Kidney (tissue), 14 donors: ENCODE data around the gene THSD4. TPM values are rescaled to one million over a fixed set of nuclear protein-coding genes. Genes with fewer than 3 reads are reported as not detected.

Experiments
- DNase-seq, 5 donors: peaks; one replicate each; pipeline ENCODE4 v3.0.0-alpha.2; 2013 to 2020
- FAIRE-seq: peaks from 2 replicates; lab custom pipeline; 2012; peaks lifted over from hg19 to GRCh38; lab: Jason Lieb, UNC
- H3K27ac ChIP-seq, 2 donors: one replicate each; pipeline ENCODE4 v1.7.0; 2013; ENCODE audit warnings: low read depth in 2 of 2, low read length in 2 of 2, inconsistent platforms in 1 of 2
- H3K27me3 ChIP-seq: one replicate; pipeline ENCODE4 v1.7.1; 2013; ENCODE audit warnings: low read length, inconsistent platforms; ENCODE audit not compliant: control insufficient read depth, insufficient read depth
- H3K36me3 ChIP-seq, 3 donors: one replicate each; pipeline versions ENCODE4 v1.7.0 to v1.7.1; 2013; ENCODE audit warnings: low read length in 3 of 3, control low read depth in 1 of 3, inconsistent platforms in 1 of 3; ENCODE audit not compliant: insufficient read depth in 3 of 3, control insufficient read depth in 2 of 3
- H3K4me1 ChIP-seq, 3 donors: one replicate each; pipeline versions ENCODE4 v1.7.0 to v1.7.1; 2013; ENCODE audit warnings: low read length in 3 of 3, inconsistent platforms in 1 of 3, low read depth in 1 of 3; ENCODE audit not compliant: control insufficient read depth in 2 of 3, insufficient read depth in 2 of 3
- H3K4me3 ChIP-seq, 3 donors: one replicate each; pipeline versions ENCODE4 v1.7.0 to v1.8.1; 2013; ENCODE audit warnings: low read length in 3 of 3, control low read depth in 1 of 3, inconsistent platforms in 1 of 3
- H3K9ac ChIP-seq, 3 donors: one replicate each; pipeline versions ENCODE4 v1.7.0 to v1.7.1; 2013; ENCODE audit warnings: low read length in 3 of 3, control low read depth in 1 of 3, inconsistent platforms in 1 of 3
- H3K9me3 ChIP-seq, 3 donors: one replicate each; pipeline versions ENCODE4 v1.7.0 to v1.7.1; 2013; ENCODE audit warnings: low read length in 3 of 3, control low read depth in 1 of 3, inconsistent platforms in 1 of 3; ENCODE audit not compliant: control insufficient read depth in 2 of 3, insufficient read depth in 1 of 3
- intact Hi-C: fragments of 100-400 bp; cut with DNase I; formaldehyde crosslinking; loops from one replicate; pipeline ENCODE4 v1.11.1; 2022
- polyA plus RNA-seq: library from polyadenylated mRNA; stranded (reverse); fragments of 350-450 nt; fragmentation: Illumina TruSeq; extraction: RNeasy Lipid Tissue Mini Kit (QIAGEN cat#74804); gene quantifications from one replicate; pipeline ENCODE4 v1.2.3, GENCODE V29; 2014; ENCODE audit warnings: low read depth, low replicate concordance; ENCODE audit not compliant: insufficient read depth
- total RNA-seq: library from RNA; stranded (reverse); fragmentation: NEBNext Ultra II Directional; extraction: Animal tissue kit (Norgen Biotek cat#: 25700); gene quantifications from one replicate; pipeline ENCODE4 v1.2.1, GENCODE V29; 2021
- TF ChIP-seq, protein P1 (sequence below): IDR thresholded peaks from 3 replicates; pipeline ENCODE4 v1.5.1; 2012; ENCODE audit warnings: mild to moderate bottlenecking, moderate library complexity, borderline replicate concordance; ENCODE audit not compliant: insufficient read depth; ENCODE audit errors: extremely low read depth
- donor health status: control.
- donor health status: control.
- donor health status: control.
- donor health status: control.
- donor health status: control.
- donor health status: DM: yes; HTN: yes; CAD: no.
- donor health status: Normal renal cell carcinoma (clear cell type).

THSD4 gene
- total and polyA plus RNA-seq, 2 donors from 2014 or later, result 9.4 to 36.3 TPM

DNA sequence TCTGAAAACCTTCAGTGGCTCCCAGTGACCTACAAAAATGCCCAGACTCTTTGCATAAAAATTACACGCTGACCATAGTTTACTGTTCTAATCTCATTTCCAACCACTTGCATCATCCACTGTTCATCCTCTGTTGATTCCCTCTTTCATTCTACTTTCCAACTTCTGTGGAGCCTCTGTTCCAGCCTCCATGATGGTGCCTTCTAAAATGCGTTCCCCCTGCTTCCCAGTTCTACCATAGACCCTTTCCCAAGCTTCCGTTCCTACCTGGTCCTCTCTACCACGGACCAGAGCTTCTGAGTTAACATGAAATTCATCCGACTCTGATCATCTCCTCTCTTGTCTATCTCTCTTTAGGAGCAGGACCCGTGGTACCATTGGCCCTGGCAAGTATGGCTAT lies 127.0 kb downstream of the THSD4 start:
- peaks cover 0 to 5% (median 0%) of the 10 kb centered on the region in 3 donors for H3K4me1 ChIP-seq
- no peaks in the 10 kb centered on the region for H3K27me3 ChIP-seq
- FAIRE-seq (no peak), DNase-seq (no peak)
- intact Hi-C loops, result no loop called here
- no peak overlapping the region for H3K27ac ChIP-seq
- no peaks in the 10 kb centered on the region for H3K36me3 ChIP-seq
- H3K4me3 ChIP-seq, result no peak overlapping the region
- H3K9ac ChIP-seq, result no peak overlapping the region
- TF ChIP-seq, protein P1, sequence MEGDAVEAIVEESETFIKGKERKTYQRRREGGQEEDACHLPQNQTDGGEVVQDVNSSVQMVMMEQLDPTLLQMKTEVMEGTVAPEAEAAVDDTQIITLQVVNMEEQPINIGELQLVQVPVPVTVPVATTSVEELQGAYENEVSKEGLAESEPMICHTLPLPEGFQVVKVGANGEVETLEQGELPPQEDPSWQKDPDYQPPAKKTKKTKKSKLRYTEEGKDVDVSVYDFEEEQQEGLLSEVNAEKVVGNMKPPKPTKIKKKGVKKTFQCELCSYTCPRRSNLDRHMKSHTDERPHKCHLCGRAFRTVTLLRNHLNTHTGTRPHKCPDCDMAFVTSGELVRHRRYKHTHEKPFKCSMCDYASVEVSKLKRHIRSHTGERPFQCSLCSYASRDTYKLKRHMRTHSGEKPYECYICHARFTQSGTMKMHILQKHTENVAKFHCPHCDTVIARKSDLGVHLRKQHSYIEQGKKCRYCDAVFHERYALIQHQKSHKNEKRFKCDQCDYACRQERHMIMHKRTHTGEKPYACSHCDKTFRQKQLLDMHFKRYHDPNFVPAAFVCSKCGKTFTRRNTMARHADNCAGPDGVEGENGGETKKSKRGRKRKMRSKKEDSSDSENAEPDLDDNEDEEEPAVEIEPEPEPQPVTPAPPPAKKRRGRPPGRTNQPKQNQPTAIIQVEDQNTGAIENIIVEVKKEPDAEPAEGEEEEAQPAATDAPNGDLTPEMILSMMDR, result no peak
- no peaks in the 10 kb centered on the region for H3K9me3 ChIP-seq

DNA sequence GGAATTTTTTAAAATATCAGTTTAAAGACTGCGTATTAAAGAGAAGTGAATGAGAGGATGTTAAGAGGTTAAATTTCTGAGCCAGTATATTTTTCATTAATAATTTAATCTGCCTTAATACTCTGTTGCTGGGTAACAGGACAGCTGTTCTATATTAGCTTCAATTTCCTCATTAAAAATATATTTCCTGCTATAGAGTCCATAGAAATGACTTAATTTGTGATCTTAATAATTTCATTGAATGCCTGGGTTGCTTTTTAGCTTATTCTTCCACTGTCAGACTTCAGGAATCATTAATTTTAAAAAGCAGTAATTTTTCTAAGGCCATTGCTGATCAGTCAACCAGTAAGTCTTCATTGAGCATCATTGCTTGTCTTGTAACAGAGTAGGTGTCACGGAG lies 129.0 kb downstream of the THSD4 start:
- DNase-seq (peak in 1 of 5 donors; percentile 58), FAIRE-seq (no peak)
- Histone ChIP-seq H3K27me3 (no peaks in the 10 kb centered on the region), H3K4me3 (no peak overlapping the region), H3K4me1 (peaks cover 0 to 2% (median 0%) of the 10 kb centered on the region in 3 donors), H3K36me3 (no peaks in the 10 kb centered on the region), H3K9me3 (no peaks in the 10 kb centered on the region), H3K9ac (no peak overlapping the region), H3K27ac (no peak overlapping the region)
- TF ChIP-seq, protein P1, result no peak
- intact Hi-C loops, result no loop called here

DNA sequence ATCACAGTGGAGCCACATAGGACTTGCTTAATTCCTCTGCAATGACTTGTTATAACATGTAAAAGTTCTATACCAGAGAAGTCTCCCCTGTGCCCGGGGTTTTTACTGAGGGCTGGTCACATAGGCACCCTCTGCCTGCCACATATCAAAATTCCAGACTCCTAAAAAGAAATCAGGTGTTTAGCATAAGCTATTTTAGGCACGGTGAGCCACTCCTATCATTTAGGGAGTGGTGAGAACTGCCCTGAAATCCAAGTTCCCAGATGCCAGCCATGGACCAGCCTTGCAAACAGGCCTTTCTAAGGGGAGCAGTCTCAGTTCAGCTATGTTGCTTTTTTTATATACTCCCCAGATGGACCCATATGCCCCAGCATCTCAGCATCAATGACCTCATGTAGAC lies 130.3 kb downstream of the THSD4 start:
- intact Hi-C loops, result no loop called here
- DNase-seq, result no peak
- TF ChIP-seq, protein P1, result no peak
- Histone ChIP-seq H3K9me3 (no peaks in the 10 kb centered on the region), H3K36me3 (no peaks in the 10 kb centered on the region), H3K4me3 (no peak overlapping the region), H3K4me1 (no peaks in the 10 kb centered on the region), H3K27ac (no peak overlapping the region), H3K9ac (no peak overlapping the region), H3K27me3 (no peaks in the 10 kb centered on the region)
- no peak for FAIRE-seq

DNA sequence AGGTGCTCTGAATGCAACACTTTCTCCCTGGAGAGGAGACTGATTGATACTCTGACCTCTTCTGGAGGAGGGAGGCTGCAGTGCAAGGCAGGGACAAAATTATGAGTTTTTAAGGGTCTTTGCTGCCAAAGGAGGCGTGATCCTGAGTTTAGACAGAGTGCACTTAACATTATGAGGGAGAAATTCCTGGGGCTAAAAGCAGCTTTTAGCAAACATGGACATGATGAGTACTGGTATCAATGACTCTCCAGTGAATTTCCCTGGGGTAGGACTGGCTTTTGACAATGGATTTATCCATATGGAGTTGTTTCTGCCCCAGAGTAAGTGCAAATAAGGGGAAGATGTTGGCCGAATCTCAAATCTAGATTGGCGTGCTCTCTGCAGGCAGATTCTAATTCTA lies 133.1 kb downstream of the THSD4 start:
- intact Hi-C loops, result no loop called here
- Histone ChIP-seq H3K36me3 (no peaks in the 10 kb centered on the region), H3K9ac (no peak overlapping the region), H3K9me3 (no peaks in the 10 kb centered on the region), H3K27me3 (no peaks in the 10 kb centered on the region), H3K27ac (no peak overlapping the region), H3K4me1 (peaks cover 0 to 2% (median 0%) of the 10 kb centered on the region in 3 donors), H3K4me3 (no peak overlapping the region)
- FAIRE-seq, result no peak
- no peak for DNase-seq
- TF ChIP-seq, protein P1, result no peak
